ENCODE results near the gene UQCR11. TPM values are rescaled to one million over a fixed set of nuclear protein-coding genes. Genes with fewer than 3 reads are reported as not detected.

The UQCR11 gene
- total and polyA plus RNA-seq, 12 donors = 47.1 to 336 (median 166) TPM

GRCh38 chr19:1560286-1560882 lies 44.9 kb downstream of the UQCR11 start:
- intact Hi-C loops (cut with DNase I) = no loop called here
- Histone ChIP-seq H3K4me1 (replicated peaks in 1 of 2) (no peaks in the 10 kb centered on the region), H3K36me3 (replicated peaks in 1 of 2) (peaks cover 0 to 2% of the 10 kb centered on the region in 2 donors), H3K27ac (no peak overlapping the region), H3K9me3 (replicated peaks in 1 of 3) (no peaks in the 10 kb centered on the region), H3K4me3 (no peak overlapping the region), H3K27me3 (no peaks in the 10 kb centered on the region)
- no peak for DNase-seq
- TF ChIP-seq CTCF (IDR thresholded peaks at IDR 0.05) (no peak), POLR2A (IDR thresholded peaks at IDR 0.05) (no peak)
- WGBS, 4 donors = 65 to 78% (median 74%) methylated on average over 15 to 25 of the region's 25 CpGs

- Histone ChIP-seq H3K4me1 (replicated peaks in 1 of 2) (no peaks in the 10 kb centered on the region), H3K9me3 (replicated peaks in 1 of 3) (no peaks in the 10 kb centered on the region), H3K36me3 (replicated peaks in 1 of 2) (peaks cover 0 to 6% of the 10 kb centered on the region in 2 donors), H3K27me3 (no peaks in the 10 kb centered on the region), H3K27ac (no peak overlapping the region), H3K4me3 (no peak overlapping the region)
- 85 to 97% (median 90%) methylated on average over 5 to 12 of the region's 12 CpGs for WGBS, 4 donors
- no peak for DNase-seq
- intact Hi-C loops (cut with DNase I) = no loop called here
- TF ChIP-seq CTCF (IDR thresholded peaks at IDR 0.05) = no peak
- TF ChIP-seq POLR2A (IDR thresholded peaks at IDR 0.05) = no peak
These were observed 46.7 kb downstream of the UQCR11 start for GRCh38 chr19:1558552-1558951.

GRCh38 chr19:1556390-1557070 lies 48.7 kb downstream of the UQCR11 start:
- Histone ChIP-seq H3K27ac (no peak overlapping the region), H3K4me3 (no peak overlapping the region), H3K36me3 (replicated peaks in 1 of 2) (peaks cover 0 to 6% of the 10 kb centered on the region in 2 donors), H3K9me3 (replicated peaks in 1 of 3) (no peaks in the 10 kb centered on the region), H3K4me1 (replicated peaks in 1 of 2) (no peaks in the 10 kb centered on the region), H3K27me3 (no peaks in the 10 kb centered on the region)
- intact Hi-C loops (cut with DNase I) = no loop called here
- no peak for TF ChIP-seq POLR2A (IDR thresholded peaks at IDR 0.05)
- no peak for TF ChIP-seq CTCF (IDR thresholded peaks at IDR 0.05)
- no peak for DNase-seq
- 92 to 98% (median 97%) methylated on average over 23 to 66 of the region's 66 CpGs for WGBS, 4 donors

GRCh38 chr19:1555487-1556389 lies 49.5 kb downstream of the UQCR11 start:
- 93 to 97% (median 94%) methylated on average over 31 to 120 of the region's 121 CpGs for WGBS, 4 donors
- no peaks in the 10 kb centered on the region for H3K27me3 ChIP-seq
- no peak for TF ChIP-seq CTCF (IDR thresholded peaks at IDR 0.05)
- no peak for TF ChIP-seq POLR2A (IDR thresholded peaks at IDR 0.05)

More at GRCh38 chr19:1555487-1556389, 49.5 kb downstream of the UQCR11 start:
- intact Hi-C loops (cut with DNase I) = no loop called here
- Histone ChIP-seq H3K4me3 (no peak overlapping the region), H3K36me3 (replicated peaks in 1 of 2) (peaks cover 0 to 6% of the 10 kb centered on the region in 2 donors), H3K27ac (no peak overlapping the region), H3K9me3 (replicated peaks in 1 of 3) (no peaks in the 10 kb centered on the region), H3K4me1 (replicated peaks in 1 of 2) (no peaks in the 10 kb centered on the region)
- no peak for DNase-seq
